ENCODE measurements around the gene SLC2A6.

SLC2A6 gene

GRCh38 chr9:133496861-133497842 is 18.3 kb upstream of the SLC2A6 start:
- Histone ChIP-seq H3K4me1 (peaks cover 18% of the 10 kb centered on the region), H3K27me3 (no peaks in the 10 kb centered on the region), H3K4me2 (peak overlapping the region; percentile 56), H4K20me1 (no peaks in the 10 kb centered on the region), H3K9ac (no peak overlapping the region), H3K27ac (peak overlapping the region; percentile 11; the same call in 1 of the 2 replicates), H3K4me3 (no peak overlapping the region), H3K36me3 (no peaks in the 10 kb centered on the region), H3K9me3 (peaks cover 11% of the 10 kb centered on the region)
- no peak for TF ChIP-seq Cebpa-rat (IDR thresholded peaks at IDR 0.05)

- Histone ChIP-seq H3K4me1 (peaks cover 18% of the 10 kb centered on the region), H3K27me3 (no peaks in the 10 kb centered on the region), H3K9ac (no peak overlapping the region), H3K36me3 (no peaks in the 10 kb centered on the region), H3K9me3 (no peaks in the 10 kb centered on the region), H4K20me1 (no peaks in the 10 kb centered on the region), H3K4me2 (peak overlapping the region; percentile 56), H3K27ac (no peak overlapping the region), H3K4me3 (no peak overlapping the region)
- no peak for TF ChIP-seq Cebpa-rat (IDR thresholded peaks at IDR 0.05)
These were observed 16.7 kb upstream of the SLC2A6 start for GRCh38 chr9:133495327-133496293.

GRCh38 chr9:133494636-133495326 is 15.9 kb upstream of the SLC2A6 start:
- Histone ChIP-seq H3K27ac (no peak overlapping the region), H3K4me3 (no peak overlapping the region), H3K9me3 (no peaks in the 10 kb centered on the region), H3K4me1 (peaks cover 18% of the 10 kb centered on the region), H3K4me2 (no peak overlapping the region), H3K36me3 (no peaks in the 10 kb centered on the region), H3K27me3 (no peaks in the 10 kb centered on the region), H3K9ac (no peak overlapping the region), H4K20me1 (no peaks in the 10 kb centered on the region)
- TF ChIP-seq Cebpa-rat (IDR thresholded peaks at IDR 0.05) = no peak

GRCh38 chr9:133493845-133494540 is 15.1 kb upstream of the SLC2A6 start:
- no peak overlapping the region for H3K4me2 ChIP-seq
- TF ChIP-seq Cebpa-rat (IDR thresholded peaks at IDR 0.05) = no peak
- no peaks in the 10 kb centered on the region for H4K20me1 ChIP-seq
- H3K4me3 ChIP-seq = no peak overlapping the region
- peaks cover 18% of the 10 kb centered on the region for H3K4me1 ChIP-seq
- H3K36me3 ChIP-seq = no peaks in the 10 kb centered on the region
- H3K9me3 ChIP-seq = no peaks in the 10 kb centered on the region
- no peaks in the 10 kb centered on the region for H3K27me3 ChIP-seq
- no peak overlapping the region for H3K9ac ChIP-seq
- no peak overlapping the region for H3K27ac ChIP-seq

- no peak overlapping the region for H3K27ac ChIP-seq
- no peak overlapping the region for H3K4me3 ChIP-seq
- no peak overlapping the region for H3K4me2 ChIP-seq
- H3K9ac ChIP-seq = no peak overlapping the region
- no peaks in the 10 kb centered on the region for H3K9me3 ChIP-seq
- H4K20me1 ChIP-seq = no peaks in the 10 kb centered on the region
- no peaks in the 10 kb centered on the region for H3K36me3 ChIP-seq
- H3K27me3 ChIP-seq = no peaks in the 10 kb centered on the region
- TF ChIP-seq Cebpa-rat (IDR thresholded peaks at IDR 0.05) = no peak
- peaks cover 18% of the 10 kb centered on the region for H3K4me1 ChIP-seq
These were observed 14.5 kb upstream of the SLC2A6 start for GRCh38 chr9:133493428-133493827.

GRCh38 chr9:133492061-133493021 is 13.4 kb upstream of the SLC2A6 start:
- H3K9me3 ChIP-seq = no peaks in the 10 kb centered on the region
- peak overlapping the region; percentile 6; the same call in 1 of the 2 replicates for H3K9ac ChIP-seq
- no peak for TF ChIP-seq Cebpa-rat (IDR thresholded peaks at IDR 0.05)
- H4K20me1 ChIP-seq = no peaks in the 10 kb centered on the region
- H3K4me1 ChIP-seq = peaks cover 28% of the 10 kb centered on the region
- no peak overlapping the region for H3K4me3 ChIP-seq
- no peaks in the 10 kb centered on the region for H3K27me3 ChIP-seq
- H3K36me3 ChIP-seq = no peaks in the 10 kb centered on the region
- H3K27ac ChIP-seq = no peak overlapping the region
- H3K4me2 ChIP-seq = peak overlapping the region; percentile 37

GRCh38 chr9:133491656-133491925 is 12.7 kb upstream of the SLC2A6 start:
- Histone ChIP-seq H3K4me1 (peaks cover 28% of the 10 kb centered on the region), H3K4me3 (no peak overlapping the region), H4K20me1 (no peaks in the 10 kb centered on the region), H3K4me2 (no peak overlapping the region), H3K36me3 (no peaks in the 10 kb centered on the region), H3K9me3 (no peaks in the 10 kb centered on the region), H3K27me3 (no peaks in the 10 kb centered on the region), H3K27ac (no peak overlapping the region), H3K9ac (no peak overlapping the region)
- no peak for TF ChIP-seq Cebpa-rat (IDR thresholded peaks at IDR 0.05)

GRCh38 chr9:133490865-133491655 is 12.2 kb upstream of the SLC2A6 start:
- Histone ChIP-seq H3K36me3 (no peaks in the 10 kb centered on the region), H3K9ac (no peak overlapping the region), H3K4me1 (peaks cover 25% of the 10 kb centered on the region), H3K27me3 (no peaks in the 10 kb centered on the region), H3K4me2 (no peak overlapping the region), H3K9me3 (no peaks in the 10 kb centered on the region), H3K4me3 (no peak overlapping the region), H3K27ac (no peak overlapping the region), H4K20me1 (no peaks in the 10 kb centered on the region)
- TF ChIP-seq Cebpa-rat (IDR thresholded peaks at IDR 0.05) = no peak
